ENCODE data around the gene ADAMTSL4. TPM values are rescaled to one million over a fixed set of nuclear protein-coding genes. Genes with fewer than 3 reads are reported as not detected.

The ADAMTSL4 gene
- total RNA-seq, 3 donors from 2014 or later, result 3.4 to 37.1 (median 10.2) TPM

- DNase-seq, result peak in 1 of 3 donors; percentile 55
- no peaks in the 10 kb centered on the region for H3K36me3 ChIP-seq (ENCODE audit: low read depth)
- intact Hi-C loops (cut with DNase I, micrococcal nuclease), result loop anchor here in 1 of 2 donors (10.0 kb wide), 1 partner anchor 66 kb away; the partner anchor contains the start of gene ENSA
Observed at GRCh38 chr1:150558303-150558704, 9.1 kb downstream of the ADAMTSL4 start.

DNA sequence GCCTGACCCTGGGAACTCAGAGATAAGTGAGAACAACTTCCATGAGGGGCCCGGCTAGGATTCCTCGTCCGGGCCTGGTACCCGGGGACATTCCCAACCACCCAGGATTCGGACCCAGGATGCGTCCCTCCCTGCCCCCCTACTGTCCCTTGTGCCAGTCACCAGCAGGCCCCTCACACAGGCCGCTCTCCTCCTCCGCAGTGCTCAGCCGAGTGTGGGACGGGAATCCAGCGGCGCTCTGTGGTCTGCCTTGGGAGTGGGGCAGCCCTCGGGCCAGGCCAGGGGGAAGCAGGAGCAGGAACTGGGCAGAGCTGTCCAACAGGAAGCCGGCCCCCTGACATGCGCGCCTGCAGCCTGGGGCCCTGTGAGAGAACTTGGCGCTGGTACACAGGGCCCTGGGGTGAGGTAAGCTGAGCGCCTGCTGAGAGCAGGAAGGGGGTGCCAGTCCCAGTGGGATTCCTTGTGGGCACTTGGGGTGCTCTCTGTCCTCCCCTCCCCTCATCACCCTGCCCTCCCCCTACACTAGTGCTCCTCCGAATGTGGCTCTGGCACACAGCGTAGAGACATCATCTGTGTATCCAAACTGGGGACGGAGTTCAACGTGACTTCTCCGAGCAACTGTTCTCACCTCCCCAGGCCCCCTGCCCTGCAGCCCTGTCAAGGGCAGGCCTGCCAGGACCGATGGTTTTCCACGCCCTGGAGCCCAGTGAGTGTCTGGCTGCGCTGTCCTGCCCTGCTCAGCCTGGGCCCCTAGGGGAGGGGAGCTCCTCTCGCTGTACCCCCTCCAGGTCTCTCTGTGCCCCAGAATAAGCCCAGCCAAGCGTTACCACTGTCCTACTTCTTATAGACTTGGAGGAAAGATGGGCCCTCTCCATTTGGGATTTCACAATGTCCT, 9.8 kb downstream of the ADAMTSL4 start:
- Histone ChIP-seq H3K36me3 (ENCODE audit: low read depth) (no peaks in the 10 kb centered on the region), H3K9me3 (no peaks in the 10 kb centered on the region), H3K4me1 (ENCODE audit: low read depth) (peaks cover 31% of the 10 kb centered on the region), H3K4me3 (no peak overlapping the region)
- DNase-seq, result peak in 1 of 3 donors; percentile 76
- TF ChIP-seq CTCF (IDR thresholded peaks at IDR 0.05), result no peak
- ATAC-seq, result no peak
- intact Hi-C loops (cut with DNase I, micrococcal nuclease), result loop anchor here in 1 of 2 donors (10.0 kb wide), 1 partner anchor 66 kb away; the partner anchor contains the start of gene ENSA

More at GRCh38 chr1:150558303-150558704, 9.1 kb downstream of the ADAMTSL4 start:
- no peak for ATAC-seq
- TF ChIP-seq CTCF (IDR thresholded peaks at IDR 0.05), result no peak
- Histone ChIP-seq H3K4me1 (ENCODE audit: low read depth) (peaks cover 24% of the 10 kb centered on the region), H3K9me3 (no peaks in the 10 kb centered on the region), H3K4me3 (no peak overlapping the region)

GRCh38 chr1:150559656-150560010, 10.4 kb downstream of the ADAMTSL4 start:
- H3K4me3 ChIP-seq, result no peak overlapping the region
- no peak for ATAC-seq
- H3K9me3 ChIP-seq, result no peaks in the 10 kb centered on the region
- H3K36me3 ChIP-seq (ENCODE audit: low read depth), result no peaks in the 10 kb centered on the region
- intact Hi-C loops (cut with DNase I, micrococcal nuclease), result loop anchor here in 1 of 2 donors (10.0 kb wide), 1 partner anchor 65 kb away; the partner anchor contains the start of gene ENSA
- peaks cover 38% of the 10 kb centered on the region for H3K4me1 ChIP-seq (ENCODE audit: low read depth)
- TF ChIP-seq CTCF (IDR thresholded peaks at IDR 0.05), result no peak
- peak in 1 of 3 donors; percentile 70 for DNase-seq

- H3K36me3 ChIP-seq (ENCODE audit: low read depth), result no peaks in the 10 kb centered on the region
- TF ChIP-seq CTCF (IDR thresholded peaks at IDR 0.05), result peak; percentile 95
- ATAC-seq, result peak; percentile 31
- no peaks in the 10 kb centered on the region for H3K9me3 ChIP-seq
- DNase-seq, result peak; percentile 82 to 90 (median 86)
- H3K4me3 ChIP-seq, result no peak overlapping the region
- intact Hi-C loops (cut with DNase I, micrococcal nuclease), result no loop called here
- H3K4me1 ChIP-seq (ENCODE audit: low read depth), result peaks cover 42% of the 10 kb centered on the region
Observed at GRCh38 chr1:150560011-150560438, 10.8 kb downstream of the ADAMTSL4 start.

GRCh38 chr1:150560576-150561253, 11.5 kb downstream of the ADAMTSL4 start:
- TF ChIP-seq CTCF (IDR thresholded peaks at IDR 0.05), result peak; percentile 84
- ATAC-seq (peak; percentile 63), DNase-seq (peak; percentile 93 to 95 (median 93))
- Histone ChIP-seq H3K36me3 (ENCODE audit: low read depth) (no peaks in the 10 kb centered on the region), H3K9me3 (no peaks in the 10 kb centered on the region), H3K4me3 (peak overlapping the region; percentile 28), H3K4me1 (ENCODE audit: low read depth) (peaks cover 48% of the 10 kb centered on the region)
- intact Hi-C loops (cut with DNase I, micrococcal nuclease), result no loop called here
